ENCODE results near the gene AKAP17A. TPM values are rescaled to one million over a fixed set of nuclear protein-coding genes. Genes with fewer than 3 reads are reported as not detected.

The AKAP17A gene
- total RNA-seq, 2 donors from 2014 or later = 48.6 to 70.1 TPM

DNA sequence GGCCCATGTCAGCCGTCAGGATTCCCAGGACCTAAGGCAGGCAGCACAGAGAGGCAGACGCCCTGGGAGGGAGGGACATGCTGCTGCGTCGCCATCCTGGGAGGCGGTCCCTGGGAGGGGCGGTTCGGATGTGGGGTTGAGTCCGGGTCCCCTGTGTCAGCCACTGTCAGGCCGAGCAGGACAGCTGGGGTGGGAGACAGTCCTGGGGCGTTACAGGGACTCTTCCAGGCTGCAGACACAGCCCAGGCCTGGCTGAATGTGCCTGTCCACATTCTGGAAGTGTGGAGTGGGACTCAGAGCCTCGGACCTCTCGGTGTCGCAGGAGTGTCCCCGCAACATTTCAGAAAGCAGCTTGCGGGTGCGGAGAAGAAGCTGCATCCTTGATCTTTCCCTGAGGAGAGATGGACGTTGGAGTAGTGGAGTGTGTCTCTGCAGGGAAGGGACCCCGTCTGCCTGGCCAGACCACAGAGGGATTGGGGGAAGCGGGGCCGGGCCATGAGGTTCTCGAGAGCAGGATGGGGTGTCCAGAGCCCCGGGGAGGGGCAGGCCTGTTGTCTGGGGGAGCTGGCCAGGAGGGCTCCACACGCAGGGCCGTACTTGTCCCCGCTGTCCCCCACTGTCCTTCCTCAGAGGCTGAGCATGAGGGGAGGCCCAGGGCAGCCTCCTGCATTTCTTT lies 6.1 kb downstream of the AKAP17A start:
- Mint-ChIP-seq H3K9me3 (no peaks in the 10 kb centered on the region), H3K36me3 (peaks cover 42 to 44% of the 10 kb centered on the region in 2 donors), H3K27ac (no peak overlapping the region)
- ATAC-seq (no peak), DNase-seq (ENCODE audit: low spot score in 2 of 2) (peak in 1 of 2 donors; percentile 49)

DNA sequence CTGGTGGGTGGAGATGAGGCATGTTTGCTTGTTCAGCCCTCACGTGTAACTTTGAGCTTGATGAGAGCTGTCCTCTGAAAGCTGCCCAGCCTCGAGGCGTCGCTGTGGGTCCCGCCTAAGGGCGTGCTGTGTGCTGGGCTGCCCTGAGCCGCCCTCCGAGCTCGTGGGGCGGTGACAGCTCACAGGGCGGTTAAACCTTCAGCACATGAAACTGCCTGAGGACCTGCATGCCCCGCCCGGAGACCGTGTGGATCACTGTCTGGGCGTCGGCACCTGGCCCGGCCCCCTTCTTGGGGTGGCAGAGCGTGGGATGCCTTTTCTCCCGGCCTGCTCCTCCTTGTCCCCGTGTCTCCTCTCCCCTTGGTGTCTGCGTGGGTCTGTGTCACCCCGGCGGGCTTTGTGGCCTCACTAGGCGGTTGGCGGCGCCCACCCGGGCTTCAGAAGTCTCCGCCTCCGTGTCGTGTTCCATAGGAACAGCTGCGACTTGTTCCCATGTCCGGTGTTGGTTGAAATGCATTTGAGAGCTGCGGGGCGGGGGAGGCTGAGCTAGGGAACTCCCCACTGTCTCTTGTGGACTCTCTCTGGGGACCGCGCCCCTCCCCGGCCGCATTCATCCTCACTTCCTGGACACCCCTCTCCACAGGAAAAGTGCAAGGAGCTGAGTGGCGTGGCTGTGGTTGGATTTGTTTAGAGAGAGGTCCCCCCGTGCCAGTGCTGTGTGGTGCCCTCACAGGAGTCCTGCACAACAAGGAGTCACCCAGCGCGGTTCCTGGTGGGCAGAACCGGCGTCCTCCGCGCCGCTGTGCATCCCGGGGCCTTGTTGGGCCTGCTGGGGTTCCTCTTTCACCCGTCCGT lies 6.8 kb downstream of the AKAP17A start:
- peak in 1 of 2 donors; percentile 53 for DNase-seq (ENCODE audit: low spot score in 2 of 2)
- peaks cover 37 to 38% of the 10 kb centered on the region in 2 donors for H3K36me3 Mint-ChIP-seq
- H3K9me3 Mint-ChIP-seq = no peaks in the 10 kb centered on the region
- no peak overlapping the region for H3K27ac Mint-ChIP-seq
- ATAC-seq = no peak

DNA sequence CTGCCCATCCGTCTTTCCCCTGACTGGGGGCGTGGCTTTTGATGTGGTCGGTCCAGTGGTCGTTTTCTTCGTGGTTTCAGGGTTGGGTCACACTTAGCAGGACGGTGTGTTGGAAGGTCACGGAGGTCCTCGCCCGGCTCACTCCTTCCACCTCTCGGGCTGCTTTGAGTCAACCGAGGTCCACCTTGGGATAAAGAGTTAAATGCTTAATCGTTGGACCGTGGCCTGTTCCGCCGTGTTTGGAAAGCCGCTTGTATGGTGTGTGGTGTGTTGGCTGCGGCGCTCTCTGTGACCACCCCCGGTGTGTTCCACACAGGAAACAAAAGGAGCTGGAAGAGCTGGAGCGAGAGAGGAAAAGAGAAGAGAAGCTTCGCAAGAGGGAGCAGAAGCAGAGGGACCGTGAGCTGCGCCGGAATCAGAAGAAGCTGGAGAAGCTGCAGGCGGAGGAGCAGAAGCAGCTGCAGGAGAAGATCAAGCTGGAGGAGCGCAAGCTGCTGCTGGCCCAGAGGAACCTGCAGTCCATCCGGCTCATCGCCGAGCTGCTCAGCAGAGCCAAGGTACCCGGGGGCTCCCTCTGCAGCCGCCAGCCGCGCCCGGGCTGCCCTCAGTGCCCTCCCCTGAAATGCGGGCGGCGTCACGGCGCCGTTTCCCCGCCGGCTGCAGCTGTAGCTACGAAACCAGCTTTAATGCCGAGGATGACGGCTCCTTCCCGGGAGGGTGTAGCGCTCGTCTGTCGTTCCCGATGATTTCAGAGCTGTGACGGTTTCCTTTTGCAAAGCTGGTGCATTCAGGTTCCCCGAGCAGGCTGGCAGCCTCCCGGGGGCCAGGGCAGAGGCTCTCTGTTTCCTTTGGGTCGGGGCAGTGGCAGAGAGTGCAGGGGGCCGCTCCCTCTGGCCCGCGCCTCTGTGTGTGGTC lies 7.7 kb downstream of the AKAP17A start:
- DNase-seq (ENCODE audit: low spot score in 2 of 2) (peak in 1 of 2 donors; percentile 49), ATAC-seq (no peak)
- Mint-ChIP-seq H3K27ac (peak overlapping the region in 1 of 2 donors; percentile 50), H3K9me3 (no peaks in the 10 kb centered on the region), H3K36me3 (peaks cover 29 to 41% of the 10 kb centered on the region in 2 donors)

DNA sequence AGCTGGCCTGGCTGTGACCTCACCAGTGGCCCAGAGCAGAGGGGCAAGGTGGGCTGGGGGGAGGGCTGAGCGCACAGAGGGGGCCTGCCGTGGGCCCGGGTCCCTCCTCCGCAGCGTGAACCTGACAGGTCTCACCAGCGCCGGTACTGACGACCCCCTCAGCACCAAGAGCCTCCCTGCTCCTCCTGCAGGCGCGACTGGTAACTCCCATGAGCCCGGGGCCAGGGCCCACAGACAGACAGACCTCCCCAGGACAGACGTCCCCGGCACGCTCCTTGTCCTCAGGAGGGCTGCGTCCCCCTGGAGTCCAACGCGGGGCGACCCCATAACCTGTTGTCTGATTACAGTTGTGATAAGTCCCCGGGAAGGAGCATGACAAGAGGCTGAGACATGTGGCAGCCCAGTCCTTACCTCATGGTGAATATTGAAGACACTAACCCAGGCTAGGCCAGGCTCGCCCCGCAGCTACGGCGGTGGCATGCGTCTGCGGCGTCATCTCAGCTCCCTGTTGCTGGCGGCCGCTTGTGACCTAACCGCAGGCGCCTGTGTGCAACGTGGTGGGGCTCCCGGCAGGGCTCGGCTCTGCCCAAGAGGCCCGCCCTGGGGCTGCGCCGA lies 8.5 kb downstream of the AKAP17A start:
- DNase-seq (ENCODE audit: low spot score in 2 of 2) (peak in 1 of 2 donors; percentile 50), ATAC-seq (peak in 1 of 2 donors; percentile 19)
- Mint-ChIP-seq H3K36me3 (peaks cover 26 to 41% of the 10 kb centered on the region in 2 donors), H3K27ac (no peak overlapping the region), H3K9me3 (no peaks in the 10 kb centered on the region)

DNA sequence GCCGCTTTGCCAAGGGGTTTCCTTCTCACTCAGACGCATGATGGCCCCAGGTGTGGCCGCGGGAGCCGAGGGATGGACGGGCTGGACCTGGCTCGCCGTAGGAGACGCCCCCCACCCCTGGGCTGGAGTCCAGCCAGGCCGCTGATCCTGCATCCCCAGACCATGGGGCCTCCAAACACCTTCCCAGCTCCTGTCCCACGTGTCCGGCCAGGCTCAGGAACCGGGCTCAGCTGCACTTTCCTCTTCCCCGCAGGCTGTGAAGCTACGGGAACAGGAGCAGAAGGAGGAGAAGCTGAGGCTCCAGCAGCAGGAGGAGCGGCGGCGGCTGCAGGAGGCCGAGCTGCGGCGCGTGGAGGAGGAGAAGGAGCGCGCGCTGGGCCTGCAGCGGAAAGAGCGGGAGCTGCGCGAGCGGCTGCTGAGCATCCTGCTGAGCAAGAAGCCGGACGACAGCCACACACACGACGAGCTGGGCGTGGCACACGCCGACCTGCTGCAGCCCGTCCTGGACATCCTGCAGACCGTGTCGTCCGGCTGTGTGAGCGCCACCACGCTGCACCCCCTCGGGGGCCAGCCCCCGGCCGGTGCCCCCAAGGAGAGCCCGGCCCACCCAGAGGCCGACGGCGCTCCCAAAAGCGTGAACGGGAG lies 9.1 kb downstream of the AKAP17A start:
- no peak for ATAC-seq
- Mint-ChIP-seq H3K9me3 (no peaks in the 10 kb centered on the region), H3K27ac (no peak overlapping the region), H3K36me3 (peaks cover 19 to 36% of the 10 kb centered on the region in 2 donors)
- peak in 1 of 2 donors; percentile 53 for DNase-seq (ENCODE audit: low spot score in 2 of 2)

DNA sequence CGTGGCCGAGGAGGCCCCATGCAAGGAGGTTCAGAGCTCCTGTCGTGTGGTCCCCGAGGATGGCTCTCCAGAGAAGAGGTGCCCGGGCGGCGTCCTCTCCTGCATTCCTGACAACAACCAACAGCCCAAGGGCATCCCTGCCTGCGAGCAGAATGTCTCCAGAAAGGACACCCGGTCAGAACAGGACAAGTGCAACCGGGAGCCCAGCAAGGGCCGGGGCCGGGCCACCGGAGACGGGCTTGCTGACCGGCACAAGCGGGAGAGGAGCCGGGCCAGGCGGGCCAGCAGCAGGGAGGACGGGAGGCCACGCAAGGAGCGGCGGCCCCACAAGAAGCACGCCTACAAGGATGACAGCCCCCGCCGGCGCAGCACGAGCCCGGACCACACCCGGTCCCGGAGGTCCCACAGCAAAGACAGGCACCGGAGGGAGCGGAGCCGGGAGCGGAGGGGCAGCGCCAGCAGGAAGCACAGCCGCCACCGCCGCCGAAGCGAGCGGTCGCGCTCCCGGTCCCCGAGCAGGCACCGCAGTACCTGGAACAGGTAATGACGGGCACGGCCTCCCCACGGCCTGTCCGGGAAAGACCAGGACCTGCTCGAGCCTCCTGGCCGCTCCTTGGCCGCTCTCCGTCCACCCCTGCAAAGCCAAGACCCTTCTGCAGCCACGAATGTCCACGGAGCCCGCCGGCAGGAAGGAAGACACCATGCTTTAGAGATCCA lies 9.8 kb downstream of the AKAP17A start:
- Mint-ChIP-seq H3K27ac (peak overlapping the region in 1 of 2 donors; percentile 22), H3K9me3 (no peaks in the 10 kb centered on the region), H3K36me3 (peaks cover 16 to 36% of the 10 kb centered on the region in 2 donors)
- ATAC-seq (no peak), DNase-seq (ENCODE audit: low spot score in 2 of 2) (peak in 1 of 2 donors; percentile 56)

DNA sequence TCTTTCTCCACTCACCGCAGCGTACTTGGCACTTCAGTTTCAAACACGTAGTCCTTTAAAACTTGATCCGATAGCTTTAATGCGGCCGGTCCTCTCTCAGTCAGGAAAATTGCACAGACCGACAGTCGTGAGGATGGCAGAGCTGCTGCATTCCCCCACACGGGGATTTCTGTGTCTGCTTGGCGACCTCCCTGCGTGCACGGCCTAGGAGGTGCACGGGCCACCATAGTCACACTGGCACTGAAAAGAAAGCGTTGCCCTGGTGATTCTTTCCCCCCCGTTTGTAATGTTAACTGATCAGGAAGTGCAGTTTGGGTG lies 10.3 kb downstream of the AKAP17A start:
- no peaks in the 10 kb centered on the region for H3K9me3 Mint-ChIP-seq
- peak overlapping the region in 1 of 2 donors; percentile 22 for H3K27ac Mint-ChIP-seq
- DNase-seq (ENCODE audit: low spot score in 2 of 2) (peak in 1 of 2 donors; percentile 28), ATAC-seq (no peak)
- H3K36me3 Mint-ChIP-seq = peaks cover 16 to 36% of the 10 kb centered on the region in 2 donors

DNA sequence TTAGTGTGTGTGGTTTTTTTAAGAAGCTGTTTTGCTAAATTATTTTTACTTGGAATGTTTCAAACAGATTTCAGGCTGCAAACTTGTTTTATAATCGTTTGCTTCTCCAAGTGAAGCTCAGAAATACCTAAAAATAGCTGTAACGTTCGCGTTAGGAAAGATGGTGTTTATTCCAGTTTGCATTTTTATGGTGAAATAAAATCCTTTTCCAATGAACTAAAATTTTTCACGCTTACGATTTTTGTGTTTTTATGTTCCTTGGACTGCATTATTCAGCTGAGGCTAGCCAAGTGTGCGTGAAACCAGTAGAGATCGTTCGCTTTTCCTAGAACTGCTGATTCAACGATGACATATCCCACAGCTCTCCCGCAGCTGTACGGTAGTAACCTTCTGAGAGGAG lies 10.9 kb downstream of the AKAP17A start:
- DNase-seq (ENCODE audit: low spot score in 2 of 2) = no peak
- ATAC-seq = no peak
- Mint-ChIP-seq H3K27ac (no peak overlapping the region), H3K9me3 (no peaks in the 10 kb centered on the region), H3K36me3 (peaks cover 16 to 36% of the 10 kb centered on the region in 2 donors)

DNA sequence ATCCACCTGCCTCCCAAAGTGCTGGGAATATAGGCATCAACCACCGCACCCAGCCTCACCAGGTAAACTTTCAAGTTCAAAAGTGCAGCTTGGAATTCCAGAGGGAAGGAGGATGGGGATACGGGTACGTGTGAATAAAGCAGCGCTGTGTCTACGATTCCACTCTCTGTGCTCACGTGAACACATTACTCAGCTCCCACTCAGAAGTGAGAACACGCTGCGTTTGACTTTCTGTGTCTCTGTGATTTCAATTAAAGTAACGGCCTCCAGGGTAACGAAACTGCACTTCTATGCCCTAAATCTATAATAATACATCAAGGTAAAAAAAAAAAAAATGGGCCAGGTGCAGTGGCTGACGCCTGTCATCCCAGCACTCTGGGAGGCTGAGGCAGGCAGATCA lies 15.1 kb downstream of the AKAP17A start:
- ATAC-seq (no peak), DNase-seq (ENCODE audit: low spot score in 2 of 2) (no peak)
- Mint-ChIP-seq H3K36me3 (peaks cover 9 to 18% of the 10 kb centered on the region in 2 donors), H3K9me3 (no peaks in the 10 kb centered on the region), H3K27ac (no peak overlapping the region)

DNA sequence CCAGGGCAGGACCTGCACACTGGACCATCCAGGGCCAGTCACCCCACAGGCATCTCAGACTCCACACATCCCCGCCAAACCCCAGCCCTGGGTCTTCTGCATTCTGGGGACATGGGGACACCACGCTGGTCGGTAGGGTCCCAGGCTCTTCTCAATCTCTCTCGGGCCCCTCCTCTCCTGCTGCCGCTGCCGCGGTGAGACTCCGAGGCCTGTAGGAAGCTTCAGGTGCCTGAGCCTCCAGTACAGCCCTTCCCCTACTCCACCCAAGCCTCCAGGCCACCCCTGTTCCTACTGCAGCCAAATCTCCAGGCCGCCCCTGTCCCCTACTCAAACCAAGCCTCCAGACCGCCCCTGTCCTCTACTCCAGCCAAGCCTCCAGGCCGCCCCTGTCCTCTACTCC lies 17.9 kb downstream of the AKAP17A start:
- DNase-seq (ENCODE audit: low spot score in 2 of 2) (no peak), ATAC-seq (peak; percentile 16 to 28)
- H3K36me3 Mint-ChIP-seq = no peaks in the 10 kb centered on the region
- peak overlapping the region in 1 of 2 donors; percentile 57 for H3K27ac Mint-ChIP-seq
- H3K9me3 Mint-ChIP-seq = no peaks in the 10 kb centered on the region

DNA sequence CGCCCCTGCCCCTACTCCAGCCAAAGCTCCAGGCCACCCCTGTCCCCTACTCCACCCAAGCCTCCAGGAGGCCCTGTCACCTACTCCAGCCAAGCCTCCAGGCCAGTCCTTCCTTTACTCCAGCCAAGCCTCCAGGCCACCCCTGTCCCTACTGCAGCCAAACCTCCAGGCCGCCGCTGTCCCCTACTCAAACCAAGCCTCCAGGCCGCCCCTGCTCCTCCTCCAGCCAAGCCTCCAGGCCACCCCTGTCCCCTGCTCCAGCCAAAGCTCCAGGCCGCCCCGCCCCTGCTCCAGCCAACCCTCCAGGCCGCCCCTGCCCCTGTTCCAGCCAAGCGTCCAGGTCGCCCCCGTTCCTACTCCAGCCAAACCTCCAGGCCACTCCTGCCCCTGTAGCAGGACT lies 18.4 kb downstream of the AKAP17A start:
- DNase-seq (ENCODE audit: low spot score in 2 of 2) (no peak), ATAC-seq (no peak)
- Mint-ChIP-seq H3K27ac (peak overlapping the region in 1 of 2 donors; percentile 57), H3K9me3 (no peaks in the 10 kb centered on the region), H3K36me3 (no peaks in the 10 kb centered on the region)

DNA sequence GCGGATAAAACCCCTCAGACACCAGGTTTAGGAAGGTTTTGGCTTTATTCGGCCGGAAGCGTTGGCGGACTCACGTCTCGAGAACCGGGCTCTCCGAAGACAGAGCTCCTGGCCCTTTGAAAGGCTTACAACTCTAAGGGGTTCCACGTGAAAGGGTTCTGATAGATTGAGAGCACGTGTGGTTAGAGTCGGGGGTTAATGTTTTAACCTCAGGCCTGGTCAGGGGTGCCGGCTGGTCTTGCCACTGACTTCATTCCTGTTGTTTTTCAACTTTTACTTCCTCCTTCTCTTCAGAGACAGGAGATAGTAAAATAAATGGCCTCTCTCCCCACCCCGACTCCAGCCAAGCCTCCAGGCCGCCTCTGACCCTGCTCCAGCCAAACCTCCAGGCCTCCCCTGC lies 18.8 kb downstream of the AKAP17A start:
- no peak for ATAC-seq
- no peak for DNase-seq (ENCODE audit: low spot score in 2 of 2)
- Mint-ChIP-seq H3K9me3 (no peaks in the 10 kb centered on the region), H3K36me3 (no peaks in the 10 kb centered on the region), H3K27ac (peak overlapping the region in 1 of 2 donors; percentile 57)

DNA sequence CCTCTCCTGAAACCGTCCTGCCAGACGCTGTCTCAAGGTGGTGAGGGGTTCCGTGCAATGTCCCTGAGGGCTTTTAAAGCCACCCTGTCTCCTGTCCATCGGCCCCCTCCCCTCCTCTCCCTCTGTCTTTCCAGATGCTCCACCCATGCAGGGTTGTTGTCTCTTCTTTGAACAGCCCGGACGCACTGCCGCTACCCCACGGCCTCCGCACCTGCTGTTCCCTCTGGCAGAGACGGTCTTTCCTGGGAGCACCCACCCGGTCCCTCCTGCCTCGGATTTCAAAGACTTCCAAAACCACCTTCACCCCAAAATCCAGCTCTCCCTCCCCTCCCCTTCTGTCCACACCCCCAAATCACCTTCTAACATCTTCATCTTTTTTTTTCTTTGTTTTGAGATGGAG lies 19.3 kb downstream of the AKAP17A start:
- Mint-ChIP-seq H3K27ac (no peak overlapping the region), H3K36me3 (no peaks in the 10 kb centered on the region), H3K9me3 (no peaks in the 10 kb centered on the region)
- ATAC-seq = no peak
- no peak for DNase-seq (ENCODE audit: low spot score in 2 of 2)

DNA sequence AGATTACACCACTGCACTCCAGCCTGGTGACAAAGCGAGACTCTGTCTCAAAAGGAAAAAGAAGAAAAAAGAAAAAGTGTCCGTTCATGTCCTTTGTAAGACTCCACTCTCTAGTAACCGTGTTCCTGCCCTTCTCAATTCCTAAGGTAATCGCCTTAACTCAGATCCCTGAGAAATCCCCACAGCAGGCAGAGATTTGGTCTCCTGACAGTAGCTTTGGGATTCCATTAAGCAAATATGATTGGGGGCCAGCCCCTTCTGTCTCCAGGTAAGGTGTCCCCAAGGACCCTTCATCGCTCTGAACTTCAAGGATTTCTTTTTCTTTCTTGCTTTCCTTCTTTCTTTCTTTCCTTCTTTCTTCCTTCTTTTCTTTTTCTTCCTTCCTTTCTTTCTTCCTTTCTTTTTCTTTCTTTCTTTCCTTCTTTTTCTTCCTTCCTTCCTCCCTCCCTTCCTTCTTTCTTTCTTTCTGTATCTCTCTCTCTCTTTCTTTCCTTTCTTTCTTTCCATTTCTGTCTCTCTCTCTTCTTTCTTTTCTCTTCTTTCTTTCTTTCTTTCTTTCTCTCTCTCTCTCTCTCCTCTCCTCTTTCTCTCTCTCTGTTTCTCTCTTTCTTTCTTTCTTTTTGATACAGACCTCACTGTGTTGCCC lies 21.4 kb downstream of the AKAP17A start:
- H3K9me3 Mint-ChIP-seq = no peaks in the 10 kb centered on the region
- no peak for ATAC-seq
- DNase-seq (ENCODE audit: low spot score in 2 of 2) = no peak
- H3K27ac Mint-ChIP-seq = no peak overlapping the region
- no peaks in the 10 kb centered on the region for H3K36me3 Mint-ChIP-seq

DNA sequence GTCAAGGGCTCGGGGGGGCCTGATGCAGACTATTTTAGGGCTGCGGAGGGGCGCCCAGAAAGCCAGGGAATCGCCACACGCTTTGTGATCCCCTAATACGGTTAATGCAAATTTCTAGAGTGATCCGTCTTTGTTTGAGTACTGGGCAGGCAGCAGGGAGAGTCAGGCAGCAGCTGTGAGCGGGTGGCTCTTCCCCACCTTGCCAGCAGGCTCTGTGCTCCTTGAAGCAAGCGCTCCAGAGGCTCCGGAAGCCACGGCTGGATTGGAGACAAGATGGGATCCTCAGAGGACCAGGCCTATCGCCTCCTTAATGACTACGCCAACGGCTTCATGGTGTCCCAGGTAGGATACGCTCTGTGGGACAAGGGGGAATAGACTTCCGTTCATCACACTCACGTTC lies 23.5 kb downstream of the AKAP17A start, which contains the start of gene ASMT:
TSS of gene ASMT (plus strand) at position 133 of the 400 bp plus-strand sequence. CDS start at position 274, 141 bp downstream.
- no peaks in the 10 kb centered on the region for H3K9me3 Mint-ChIP-seq
- DNase-seq (ENCODE audit: low spot score in 2 of 2) (no peak), ATAC-seq (no peak)
- H3K36me3 Mint-ChIP-seq = no peaks in the 10 kb centered on the region
- no peak within 1 kb of the TSS for H3K27ac Mint-ChIP-seq
